Kidney (tissue), 14 donors: ENCODE data around the gene ZNF831. TPM values are rescaled to one million over a fixed set of nuclear protein-coding genes. Genes with fewer than 3 reads are reported as not detected.

Source experiments
- DNase-seq, 5 donors: peaks; one replicate each; pipeline ENCODE4 v3.0.0-alpha.2; 2013 to 2020
- FAIRE-seq: peaks from 2 replicates; lab custom pipeline; 2012; peaks lifted over from hg19 to GRCh38; lab: Jason Lieb, UNC
- H3K27ac ChIP-seq, 2 donors: one replicate each; pipeline ENCODE4 v1.7.0; 2013; ENCODE audit warnings: low read depth in 2 of 2, low read length in 2 of 2, inconsistent platforms in 1 of 2
- H3K27me3 ChIP-seq: one replicate; pipeline ENCODE4 v1.7.1; 2013; ENCODE audit warnings: low read length, inconsistent platforms; ENCODE audit not compliant: control insufficient read depth, insufficient read depth
- H3K36me3 ChIP-seq, 3 donors: one replicate each; pipeline versions ENCODE4 v1.7.0 to v1.7.1; 2013; ENCODE audit warnings: low read length in 3 of 3, control low read depth in 1 of 3, inconsistent platforms in 1 of 3; ENCODE audit not compliant: insufficient read depth in 3 of 3, control insufficient read depth in 2 of 3
- H3K4me1 ChIP-seq, 3 donors: one replicate each; pipeline versions ENCODE4 v1.7.0 to v1.7.1; 2013; ENCODE audit warnings: low read length in 3 of 3, inconsistent platforms in 1 of 3, low read depth in 1 of 3; ENCODE audit not compliant: control insufficient read depth in 2 of 3, insufficient read depth in 2 of 3
- H3K4me3 ChIP-seq, 3 donors: one replicate each; pipeline versions ENCODE4 v1.7.0 to v1.8.1; 2013; ENCODE audit warnings: low read length in 3 of 3, control low read depth in 1 of 3, inconsistent platforms in 1 of 3
- H3K9ac ChIP-seq, 3 donors: one replicate each; pipeline versions ENCODE4 v1.7.0 to v1.7.1; 2013; ENCODE audit warnings: low read length in 3 of 3, control low read depth in 1 of 3, inconsistent platforms in 1 of 3
- H3K9me3 ChIP-seq, 3 donors: one replicate each; pipeline versions ENCODE4 v1.7.0 to v1.7.1; 2013; ENCODE audit warnings: low read length in 3 of 3, control low read depth in 1 of 3, inconsistent platforms in 1 of 3; ENCODE audit not compliant: control insufficient read depth in 2 of 3, insufficient read depth in 1 of 3
- CTCF ChIP-seq: IDR thresholded peaks from 3 replicates; pipeline ENCODE4 v1.5.1; 2012; ENCODE audit warnings: mild to moderate bottlenecking, moderate library complexity, borderline replicate concordance; ENCODE audit not compliant: insufficient read depth; ENCODE audit errors: extremely low read depth
- intact Hi-C: fragments of 100-400 bp; cut with DNase I; formaldehyde crosslinking; loops from one replicate; pipeline ENCODE4 v1.11.1; 2022
- polyA plus RNA-seq: library from polyadenylated mRNA; stranded (reverse); fragments of 350-450 nt; fragmentation: Illumina TruSeq; extraction: RNeasy Lipid Tissue Mini Kit (QIAGEN cat#74804); gene quantifications from one replicate; pipeline ENCODE4 v1.2.3, GENCODE V29; 2014; ENCODE audit warnings: low read depth, low replicate concordance; ENCODE audit not compliant: insufficient read depth
- total RNA-seq: library from RNA; stranded (reverse); fragmentation: NEBNext Ultra II Directional; extraction: Animal tissue kit (Norgen Biotek cat#: 25700); gene quantifications from one replicate; pipeline ENCODE4 v1.2.1, GENCODE V29; 2021
- donor health status: control.
- donor health status: control.
- donor health status: control.
- donor health status: control.
- donor health status: control.
- donor health status: DM: yes; HTN: yes; CAD: no.
- donor health status: Normal renal cell carcinoma (clear cell type).

ZNF831 gene
- total and polyA plus RNA-seq, 2 donors from 2014 or later, result 0.04 to 1.9 TPM

- Histone ChIP-seq H3K9ac (no peak overlapping the region), H3K4me1 (no peaks in the 10 kb centered on the region), H3K27ac (no peak overlapping the region), H3K4me3 (no peak overlapping the region), H3K9me3 (no peaks in the 10 kb centered on the region), H3K27me3 (no peaks in the 10 kb centered on the region), H3K36me3 (no peaks in the 10 kb centered on the region)
- FAIRE-seq (no peak), DNase-seq (no peak)
- intact Hi-C loops, result no loop called here
- TF ChIP-seq CTCF, result no peak
Measured at GRCh38 chr20:59164686-59165391, 1.2 kb downstream of the ZNF831 start.

GRCh38 chr20:59165396-59165795 is 1.8 kb downstream of the ZNF831 start:
- no peak for TF ChIP-seq CTCF
- no peaks in the 10 kb centered on the region for H3K36me3 ChIP-seq
- H3K27me3 ChIP-seq, result no peaks in the 10 kb centered on the region
- no peaks in the 10 kb centered on the region for H3K4me1 ChIP-seq
- H3K9me3 ChIP-seq, result no peaks in the 10 kb centered on the region
- intact Hi-C loops, result no loop called here
- no peak overlapping the region for H3K4me3 ChIP-seq
- H3K27ac ChIP-seq, result no peak overlapping the region
- DNase-seq (no peak), FAIRE-seq (no peak)
- H3K9ac ChIP-seq, result no peak overlapping the region

GRCh38 chr20:59165891-59166709 is 2.5 kb downstream of the ZNF831 start:
- intact Hi-C loops, result no loop called here
- H3K9me3 ChIP-seq, result no peaks in the 10 kb centered on the region
- no peak for TF ChIP-seq CTCF
- H3K4me3 ChIP-seq, result no peak overlapping the region
- no peak overlapping the region for H3K27ac ChIP-seq
- H3K4me1 ChIP-seq, result no peaks in the 10 kb centered on the region
- H3K9ac ChIP-seq, result no peak overlapping the region
- DNase-seq, result no peak
- H3K27me3 ChIP-seq, result no peaks in the 10 kb centered on the region
- FAIRE-seq, result no peak
- H3K36me3 ChIP-seq, result no peaks in the 10 kb centered on the region
